RWPE2 (cell line): ENCODE measurements around the gene ZDHHC11B.

Source experiments
- ATAC-seq: fragments of 200-7000 bp; cut with Tn5 transposase; 3 replicates; pipeline ENCODE4 v1.9.1; 2021; ENCODE audit warnings: low read depth
- DNase-seq: peaks from one replicate; pipeline ENCODE4 v3.0.0-alpha.2; 2020; ENCODE audit warnings: low spot score
- H3K27ac ChIP-seq: fragments of 450-650 bp; 2 replicates; pipeline ENCODE4 v1.5.1; 2017; ENCODE audit warnings: mild to moderate bottlenecking; ENCODE audit not compliant: poor library complexity, severe bottlenecking
- H3K27me3 ChIP-seq: fragments of 250-450 bp; sonication (Bioruptor Pico); 2 replicates; pipeline ENCODE4 v1.5.1; 2021; ENCODE audit warnings: mild to moderate bottlenecking, moderate library complexity; ENCODE audit not compliant: insufficient read depth, poor library complexity, severe bottlenecking
- H3K36me3 ChIP-seq: fragments of 250-450 bp; sonication (Bioruptor Pico); 2 replicates; pipeline ENCODE4 v1.5.1; 2020; ENCODE audit warnings: low read depth, mild to moderate bottlenecking, moderate library complexity
- H3K4me1 ChIP-seq: fragments of 250-450 bp; sonication (Bioruptor Pico); 2 replicates; pipeline ENCODE4 v1.5.1; 2021; ENCODE audit warnings: mild to moderate bottlenecking, moderate library complexity; ENCODE audit not compliant: insufficient read depth, poor library complexity, severe bottlenecking
- H3K4me3 ChIP-seq: fragments of 250-450 bp; sonication (Bioruptor Pico); 2 replicates; pipeline ENCODE4 v1.5.1; 2021; ENCODE audit warnings: mild to moderate bottlenecking, moderate library complexity; ENCODE audit not compliant: severe bottlenecking
- H3K9me3 ChIP-seq: fragments of 250-450 bp; sonication (Bioruptor Pico); 2 replicates; pipeline ENCODE4 v1.5.1; 2021; ENCODE audit warnings: mild to moderate bottlenecking, moderate library complexity; ENCODE audit not compliant: severe bottlenecking
- TF ChIP-seq, protein P1 (sequence below): fragments of 450-650 bp; IDR thresholded peaks from one replicate; pipeline ENCODE4 v1.5.1; 2017; ENCODE audit warnings: mild to moderate bottlenecking, moderate library complexity; ENCODE audit not compliant: poor library complexity, severe bottlenecking

Gene ZDHHC11B

DNA sequence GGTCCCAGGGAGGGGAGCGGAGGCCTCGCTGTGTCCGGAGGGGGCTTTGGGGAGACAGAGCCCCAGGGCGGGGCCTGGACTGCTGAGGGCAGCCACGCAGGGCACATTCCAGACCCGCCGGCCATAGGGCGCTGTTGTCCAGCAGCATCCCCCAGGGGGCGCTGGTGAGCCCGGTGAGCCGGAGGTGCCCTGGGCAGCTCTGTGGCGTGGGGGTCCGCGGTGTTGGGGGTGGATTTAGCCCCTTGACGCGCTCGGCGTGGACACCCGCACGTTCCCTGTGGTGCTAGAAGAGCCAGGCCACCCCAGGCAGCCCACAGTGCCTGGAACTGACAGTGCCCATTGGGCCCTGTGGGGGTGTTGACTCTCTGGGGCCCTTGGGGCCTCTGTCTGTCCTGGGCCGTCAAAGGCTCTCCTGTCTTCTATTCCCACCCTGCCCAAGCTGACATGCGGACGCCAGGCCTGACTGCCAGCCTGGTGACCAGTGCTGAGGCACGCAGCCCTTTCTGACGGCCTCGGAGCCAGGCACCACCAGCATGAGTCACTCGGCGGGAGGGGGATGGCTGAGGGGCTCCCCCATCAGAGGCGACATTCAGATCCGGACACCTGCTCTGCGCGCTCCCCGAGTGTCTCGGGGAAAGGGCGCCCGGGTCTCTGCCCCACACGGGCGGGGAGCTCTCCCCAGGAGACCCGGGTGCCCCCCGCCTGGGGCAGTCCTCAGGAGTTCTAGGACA is 115.3 kb downstream of the ZDHHC11B start:
- peaks cover 4% of the 10 kb centered on the region for H3K4me1 ChIP-seq
- TF ChIP-seq, protein P1, sequence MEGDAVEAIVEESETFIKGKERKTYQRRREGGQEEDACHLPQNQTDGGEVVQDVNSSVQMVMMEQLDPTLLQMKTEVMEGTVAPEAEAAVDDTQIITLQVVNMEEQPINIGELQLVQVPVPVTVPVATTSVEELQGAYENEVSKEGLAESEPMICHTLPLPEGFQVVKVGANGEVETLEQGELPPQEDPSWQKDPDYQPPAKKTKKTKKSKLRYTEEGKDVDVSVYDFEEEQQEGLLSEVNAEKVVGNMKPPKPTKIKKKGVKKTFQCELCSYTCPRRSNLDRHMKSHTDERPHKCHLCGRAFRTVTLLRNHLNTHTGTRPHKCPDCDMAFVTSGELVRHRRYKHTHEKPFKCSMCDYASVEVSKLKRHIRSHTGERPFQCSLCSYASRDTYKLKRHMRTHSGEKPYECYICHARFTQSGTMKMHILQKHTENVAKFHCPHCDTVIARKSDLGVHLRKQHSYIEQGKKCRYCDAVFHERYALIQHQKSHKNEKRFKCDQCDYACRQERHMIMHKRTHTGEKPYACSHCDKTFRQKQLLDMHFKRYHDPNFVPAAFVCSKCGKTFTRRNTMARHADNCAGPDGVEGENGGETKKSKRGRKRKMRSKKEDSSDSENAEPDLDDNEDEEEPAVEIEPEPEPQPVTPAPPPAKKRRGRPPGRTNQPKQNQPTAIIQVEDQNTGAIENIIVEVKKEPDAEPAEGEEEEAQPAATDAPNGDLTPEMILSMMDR = peak; percentile 81
- DNase-seq (no peak), ATAC-seq (no peak)
- H3K27ac ChIP-seq = no peak overlapping the region
- H3K36me3 ChIP-seq = peaks cover 8% of the 10 kb centered on the region
- H3K4me3 ChIP-seq = no peak overlapping the region
- peaks cover 25% of the 10 kb centered on the region for H3K27me3 ChIP-seq
- H3K9me3 ChIP-seq = no peaks in the 10 kb centered on the region

DNA sequence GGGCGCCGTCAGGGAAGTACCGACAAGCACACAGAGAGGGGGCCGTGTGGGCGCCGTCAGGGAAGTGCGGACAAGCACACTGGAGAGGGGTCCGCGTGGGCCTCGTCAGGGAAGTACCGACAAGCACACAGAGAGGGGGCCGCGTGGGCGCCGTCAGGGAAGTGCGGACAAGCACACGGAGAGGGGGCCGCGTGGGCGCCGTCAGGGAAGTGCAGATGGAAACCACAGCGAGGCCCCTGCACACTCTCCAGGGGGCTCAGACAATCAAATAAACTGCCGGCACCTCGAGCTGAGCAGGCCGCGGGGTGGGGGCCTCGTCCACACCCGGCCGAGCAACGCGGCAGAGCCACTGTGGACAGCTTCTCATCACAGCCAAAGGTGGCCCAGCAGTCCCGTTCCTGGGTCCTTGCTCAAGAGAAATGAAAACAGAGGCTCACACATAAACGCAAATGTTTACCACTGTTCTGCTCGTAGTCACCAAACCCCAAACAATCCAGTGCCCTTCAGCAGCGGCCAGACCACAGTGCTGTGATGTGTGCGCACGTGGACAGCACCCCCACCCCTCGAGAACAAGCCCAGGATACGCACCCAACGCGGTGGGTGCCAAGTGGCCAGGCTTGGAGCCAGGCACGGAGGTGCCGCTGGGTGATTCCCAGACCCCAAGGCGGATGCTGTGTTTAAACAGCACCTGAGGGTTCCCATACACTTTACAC is 116.1 kb downstream of the ZDHHC11B start:
- peaks cover 4% of the 10 kb centered on the region for H3K4me1 ChIP-seq
- TF ChIP-seq, protein P1 = no peak
- H3K9me3 ChIP-seq = no peaks in the 10 kb centered on the region
- DNase-seq (no peak), ATAC-seq (no peak)
- H3K4me3 ChIP-seq = no peak overlapping the region
- peaks cover 15% of the 10 kb centered on the region for H3K36me3 ChIP-seq
- H3K27ac ChIP-seq = no peak overlapping the region
- H3K27me3 ChIP-seq = peaks cover 17% of the 10 kb centered on the region

DNA sequence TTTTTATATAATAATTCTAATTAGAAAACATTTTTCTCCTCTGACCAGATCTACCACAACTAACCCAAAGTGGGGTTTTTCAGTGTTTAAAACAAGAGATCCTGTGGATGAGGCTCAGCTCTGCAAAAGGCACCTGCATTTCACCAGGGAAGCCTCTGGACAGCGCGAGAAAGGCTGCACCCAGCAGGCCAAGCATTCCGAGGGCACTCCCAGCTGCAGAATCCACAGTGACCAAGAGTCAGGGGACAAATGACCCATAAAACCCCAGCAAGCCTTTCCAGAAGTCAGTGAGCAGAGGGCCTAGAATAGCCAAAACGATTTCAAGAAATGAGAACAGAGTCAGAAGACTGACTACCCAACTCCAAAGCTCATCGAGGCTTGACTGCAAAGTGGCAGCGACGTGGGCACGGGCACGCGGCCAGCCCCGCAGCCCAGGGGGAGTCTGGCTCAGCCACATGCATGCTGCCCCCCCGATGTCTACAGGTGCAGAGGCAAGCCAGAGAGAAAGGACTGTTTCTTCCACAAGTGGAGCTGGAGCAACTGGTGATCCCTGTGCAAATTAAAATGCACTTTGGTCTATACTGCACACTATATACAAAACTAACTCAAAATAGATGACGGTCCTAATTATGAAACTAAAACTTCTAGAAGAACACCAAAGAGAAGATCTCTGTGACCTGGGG is 117.6 kb downstream of the ZDHHC11B start:
- Histone ChIP-seq H3K27me3 (peaks cover 2% of the 10 kb centered on the region), H3K9me3 (no peaks in the 10 kb centered on the region), H3K27ac (no peak overlapping the region), H3K4me1 (no peaks in the 10 kb centered on the region), H3K4me3 (no peak overlapping the region), H3K36me3 (peaks cover 21% of the 10 kb centered on the region)
- no peak for DNase-seq
- TF ChIP-seq, protein P1 = no peak
- no peak for ATAC-seq

DNA sequence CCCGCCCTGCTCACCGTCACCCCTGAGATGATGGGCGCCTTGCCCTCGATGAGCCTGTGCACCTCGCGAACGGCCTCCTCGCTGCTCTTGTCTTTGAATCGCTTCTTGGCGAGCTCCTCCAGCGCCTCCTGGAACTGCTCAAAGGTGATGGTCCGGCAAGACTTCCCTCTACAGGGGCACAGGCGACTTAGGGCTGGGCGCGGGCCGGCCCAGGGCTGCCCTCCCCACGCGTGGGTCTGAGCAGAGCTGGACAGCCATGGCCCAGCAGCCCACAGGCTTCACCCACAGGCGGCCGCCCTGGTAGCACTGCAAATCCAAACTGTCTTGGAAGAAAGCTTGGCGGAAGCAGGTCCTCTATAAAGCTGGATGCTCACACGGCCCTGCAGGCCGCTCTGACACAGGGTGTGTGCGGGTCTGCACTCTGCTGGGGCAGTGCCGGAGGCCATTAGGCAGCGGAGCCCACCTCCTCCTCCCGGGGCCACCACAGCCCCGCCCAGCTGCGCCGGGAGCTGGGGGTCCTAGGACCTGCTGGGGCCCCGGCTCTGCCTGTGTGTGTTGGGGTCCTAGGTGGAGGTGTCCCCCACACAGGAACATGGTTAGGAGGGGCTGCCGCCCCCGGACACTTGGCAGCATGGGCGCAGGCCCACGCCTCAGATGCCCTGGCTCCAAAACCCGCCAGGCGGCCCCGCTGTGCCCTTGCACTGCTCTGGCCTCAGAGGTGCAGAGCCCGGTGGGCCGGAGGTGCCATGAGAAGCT is 118.4 kb downstream of the ZDHHC11B start:
- TF ChIP-seq, protein P1 = no peak
- H3K27me3 ChIP-seq = no peaks in the 10 kb centered on the region
- H3K36me3 ChIP-seq = peaks cover 21% of the 10 kb centered on the region
- H3K4me3 ChIP-seq = no peak overlapping the region
- no peak for DNase-seq
- H3K9me3 ChIP-seq = no peaks in the 10 kb centered on the region
- no peak overlapping the region for H3K27ac ChIP-seq
- H3K4me1 ChIP-seq = no peaks in the 10 kb centered on the region
- no peak for ATAC-seq
